ENCODE results near the gene CD79A. TPM values are rescaled to one million over a fixed set of nuclear protein-coding genes. Genes with fewer than 3 reads are reported as not detected.

Gene CD79A
- total RNA-seq, 1 experiment from 2014 or later = 0.69 TPM

DNA sequence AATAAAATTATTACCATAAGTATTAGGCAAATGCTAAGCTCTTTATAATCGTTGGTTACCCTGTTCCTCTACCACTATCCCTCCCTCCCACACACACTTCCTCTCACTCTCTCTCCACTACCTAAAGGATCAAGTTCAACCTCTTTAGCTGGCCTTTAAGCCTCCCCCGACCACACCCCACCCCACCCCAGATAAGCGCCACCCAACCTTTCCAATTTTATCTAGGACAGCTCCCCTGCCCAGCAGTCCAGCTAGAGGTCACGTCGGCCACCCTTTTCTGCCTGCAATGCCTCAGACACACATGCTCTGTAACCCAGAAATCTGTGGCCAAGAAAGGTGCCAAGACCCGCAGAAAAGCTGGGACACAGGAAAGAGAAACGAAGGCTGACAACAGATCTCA lies 33.7 kb upstream of the CD79A start:
- POLR2A ChIA-PET = interaction anchor here (0.9 kb wide), 1 partner anchor 16 kb away, joined by 3 read pairs; the partner anchor contains the start of gene RPS19

More for the DNA sequence above, 33.7 kb upstream of the CD79A start:
- Histone ChIP-seq H3K9ac (ENCODE audit: low read length) (no peak overlapping the region), H3K36me3 (ENCODE audit: control insufficient read depth in 1 of 2, insufficient read depth in 2 of 2, low read length in 2 of 2) (no peaks in the 10 kb centered on the region), H3K79me2 (ENCODE audit: insufficient read depth, low read length) (no peaks in the 10 kb centered on the region), H3K27me3 (ENCODE audit: insufficient read depth, low read length) (0 out of 2 replicates have a peak, but pooled peaks cover 7% of the 10 kb centered on the region), H3K9me2 (ENCODE audit: insufficient read depth) (no peaks in the 10 kb centered on the region), H3K27ac (ENCODE audit: low read depth, low read length) (no peak overlapping the region), H3K4me2 (ENCODE audit: low read length) (no peak overlapping the region), H2AFZ (ENCODE audit: low read depth, low read length, poor library complexity, severe bottlenecking) (no peak overlapping the region), H3K4me1 (ENCODE audit: control insufficient read depth in 1 of 2, insufficient read depth in 2 of 2, low read length in 2 of 2) (no peaks in the 10 kb centered on the region), H4K20me1 (ENCODE audit: insufficient read depth) (no peaks in the 10 kb centered on the region), H3K9me3 (ENCODE audit: control insufficient read depth in 1 of 2, insufficient read depth in 1 of 2, low read depth in 1 of 2, low read length in 2 of 2) (no peaks in the 10 kb centered on the region), H3K4me3 (replicated peaks in 1 of 2; ENCODE audit: low read depth in 1 of 2, low read length in 2 of 2) (no peak overlapping the region)
- ATAC-seq (no peak), DNase-seq (ENCODE audit: low read depth, low spot score) (no peak)
- intact Hi-C loops (cut with micrococcal nuclease) = no loop called here
- no peak for TF ChIP-seq CEBPB (IDR thresholded peaks at IDR 0.05; ENCODE audit: low read depth)
- no peak for TF ChIP-seq POLR2AphosphoS5 (IDR thresholded peaks at IDR 0.05; ENCODE audit: low read depth, low read length)
- TF ChIP-seq, protein P1, sequence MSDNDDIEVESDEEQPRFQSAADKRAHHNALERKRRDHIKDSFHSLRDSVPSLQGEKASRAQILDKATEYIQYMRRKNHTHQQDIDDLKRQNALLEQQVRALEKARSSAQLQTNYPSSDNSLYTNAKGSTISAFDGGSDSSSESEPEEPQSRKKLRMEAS (IDR thresholded peaks at IDR 0.05) = no peak
- no peak for TF ChIP-seq SP1 (IDR thresholded peaks at IDR 0.05; ENCODE audit: low read depth)
- TF ChIP-seq, protein P2, sequence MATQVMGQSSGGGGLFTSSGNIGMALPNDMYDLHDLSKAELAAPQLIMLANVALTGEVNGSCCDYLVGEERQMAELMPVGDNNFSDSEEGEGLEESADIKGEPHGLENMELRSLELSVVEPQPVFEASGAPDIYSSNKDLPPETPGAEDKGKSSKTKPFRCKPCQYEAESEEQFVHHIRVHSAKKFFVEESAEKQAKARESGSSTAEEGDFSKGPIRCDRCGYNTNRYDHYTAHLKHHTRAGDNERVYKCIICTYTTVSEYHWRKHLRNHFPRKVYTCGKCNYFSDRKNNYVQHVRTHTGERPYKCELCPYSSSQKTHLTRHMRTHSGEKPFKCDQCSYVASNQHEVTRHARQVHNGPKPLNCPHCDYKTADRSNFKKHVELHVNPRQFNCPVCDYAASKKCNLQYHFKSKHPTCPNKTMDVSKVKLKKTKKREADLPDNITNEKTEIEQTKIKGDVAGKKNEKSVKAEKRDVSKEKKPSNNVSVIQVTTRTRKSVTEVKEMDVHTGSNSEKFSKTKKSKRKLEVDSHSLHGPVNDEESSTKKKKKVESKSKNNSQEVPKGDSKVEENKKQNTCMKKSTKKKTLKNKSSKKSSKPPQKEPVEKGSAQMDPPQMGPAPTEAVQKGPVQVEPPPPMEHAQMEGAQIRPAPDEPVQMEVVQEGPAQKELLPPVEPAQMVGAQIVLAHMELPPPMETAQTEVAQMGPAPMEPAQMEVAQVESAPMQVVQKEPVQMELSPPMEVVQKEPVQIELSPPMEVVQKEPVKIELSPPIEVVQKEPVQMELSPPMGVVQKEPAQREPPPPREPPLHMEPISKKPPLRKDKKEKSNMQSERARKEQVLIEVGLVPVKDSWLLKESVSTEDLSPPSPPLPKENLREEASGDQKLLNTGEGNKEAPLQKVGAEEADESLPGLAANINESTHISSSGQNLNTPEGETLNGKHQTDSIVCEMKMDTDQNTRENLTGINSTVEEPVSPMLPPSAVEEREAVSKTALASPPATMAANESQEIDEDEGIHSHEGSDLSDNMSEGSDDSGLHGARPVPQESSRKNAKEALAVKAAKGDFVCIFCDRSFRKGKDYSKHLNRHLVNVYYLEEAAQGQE (IDR thresholded peaks at IDR 0.05; ENCODE audit: low read depth) = no peak
- TF ChIP-seq RAD21 (IDR thresholded peaks at IDR 0.05; ENCODE audit: low read depth) = no peak
- no peak for TF ChIP-seq TCF7L2 (IDR thresholded peaks at IDR 0.05; ENCODE audit: borderline replicate concordance, extremely low read depth, insufficient read depth, insufficient read length)
- TF ChIP-seq ELF1 (IDR thresholded peaks at IDR 0.05; ENCODE audit: borderline replicate concordance, low read depth) = no peak
- TF ChIP-seq YY1 (IDR thresholded peaks at IDR 0.05; ENCODE audit: extremely low read depth, insufficient replicate concordance, low read depth, low read length) = no peak
- TF ChIP-seq, protein P3, sequence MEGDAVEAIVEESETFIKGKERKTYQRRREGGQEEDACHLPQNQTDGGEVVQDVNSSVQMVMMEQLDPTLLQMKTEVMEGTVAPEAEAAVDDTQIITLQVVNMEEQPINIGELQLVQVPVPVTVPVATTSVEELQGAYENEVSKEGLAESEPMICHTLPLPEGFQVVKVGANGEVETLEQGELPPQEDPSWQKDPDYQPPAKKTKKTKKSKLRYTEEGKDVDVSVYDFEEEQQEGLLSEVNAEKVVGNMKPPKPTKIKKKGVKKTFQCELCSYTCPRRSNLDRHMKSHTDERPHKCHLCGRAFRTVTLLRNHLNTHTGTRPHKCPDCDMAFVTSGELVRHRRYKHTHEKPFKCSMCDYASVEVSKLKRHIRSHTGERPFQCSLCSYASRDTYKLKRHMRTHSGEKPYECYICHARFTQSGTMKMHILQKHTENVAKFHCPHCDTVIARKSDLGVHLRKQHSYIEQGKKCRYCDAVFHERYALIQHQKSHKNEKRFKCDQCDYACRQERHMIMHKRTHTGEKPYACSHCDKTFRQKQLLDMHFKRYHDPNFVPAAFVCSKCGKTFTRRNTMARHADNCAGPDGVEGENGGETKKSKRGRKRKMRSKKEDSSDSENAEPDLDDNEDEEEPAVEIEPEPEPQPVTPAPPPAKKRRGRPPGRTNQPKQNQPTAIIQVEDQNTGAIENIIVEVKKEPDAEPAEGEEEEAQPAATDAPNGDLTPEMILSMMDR (IDR thresholded peaks at IDR 0.05 in 2 of 3, conservative IDR thresholded peaks at IDR 0.05 in 1 of 3; ENCODE audit: borderline replicate concordance in 1 of 3, insufficient read depth in 1 of 3, low read depth in 2 of 3, low read length in 2 of 3) = no peak
- TF ChIP-seq, protein P4, sequence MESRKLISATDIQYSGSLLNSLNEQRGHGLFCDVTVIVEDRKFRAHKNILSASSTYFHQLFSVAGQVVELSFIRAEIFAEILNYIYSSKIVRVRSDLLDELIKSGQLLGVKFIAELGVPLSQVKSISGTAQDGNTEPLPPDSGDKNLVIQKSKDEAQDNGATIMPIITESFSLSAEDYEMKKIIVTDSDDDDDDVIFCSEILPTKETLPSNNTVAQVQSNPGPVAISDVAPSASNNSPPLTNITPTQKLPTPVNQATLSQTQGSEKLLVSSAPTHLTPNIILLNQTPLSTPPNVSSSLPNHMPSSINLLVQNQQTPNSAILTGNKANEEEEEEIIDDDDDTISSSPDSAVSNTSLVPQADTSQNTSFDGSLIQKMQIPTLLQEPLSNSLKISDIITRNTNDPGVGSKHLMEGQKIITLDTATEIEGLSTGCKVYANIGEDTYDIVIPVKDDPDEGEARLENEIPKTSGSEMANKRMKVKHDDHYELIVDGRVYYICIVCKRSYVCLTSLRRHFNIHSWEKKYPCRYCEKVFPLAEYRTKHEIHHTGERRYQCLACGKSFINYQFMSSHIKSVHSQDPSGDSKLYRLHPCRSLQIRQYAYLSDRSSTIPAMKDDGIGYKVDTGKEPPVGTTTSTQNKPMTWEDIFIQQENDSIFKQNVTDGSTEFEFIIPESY (IDR thresholded peaks at IDR 0.05; ENCODE audit: extremely low read depth, insufficient replicate concordance, low read length) = no peak
- TF ChIP-seq FOSL1 (IDR thresholded peaks at IDR 0.05; ENCODE audit: low read depth) = no peak
- TF ChIP-seq EGR1 (IDR thresholded peaks at IDR 0.05; ENCODE audit: low read depth) = no peak
- no peak for TF ChIP-seq EZH2phosphoT487 (IDR thresholded peaks at IDR 0.05; ENCODE audit: borderline replicate concordance)
- no peak for TF ChIP-seq SRF (IDR thresholded peaks at IDR 0.05; ENCODE audit: low read depth)
- RAD21 ChIA-PET (ENCODE audit: low non-redundant PET in 1 of 2, low total read pairs in 2 of 2, uncharacterized antibody in 2 of 2, unreplicated experiment in 2 of 2) = no interaction called here
- CTCF ChIA-PET = no interaction called here
- no TSS peak for BruUV-seq (replicated peaks)

Data from HCT116 (cell line).